Nephron progenitor cell (in vitro differentiated cells): ENCODE data around the gene YES1.

Source experiments
- DNase-seq: peaks from one replicate; pipeline ENCODE4 v3.0.0; 2021
- H3K27ac Mint-ChIP-seq: 2 replicates; pipeline ENCODE4 v1.8.0; 2021; ENCODE audit warnings: mild to moderate bottlenecking, moderate library complexity, mixed read lengths
- H3K27me3 Mint-ChIP-seq: 2 replicates; pipeline ENCODE4 v1.8.0; 2021; ENCODE audit warnings: mild to moderate bottlenecking, low read depth, mixed read lengths; ENCODE audit not compliant: poor library complexity
- H3K36me3 Mint-ChIP-seq: 2 replicates; pipeline ENCODE4 v1.8.0; 2021; ENCODE audit warnings: low read depth, mixed read lengths
- H3K4me1 Mint-ChIP-seq: 2 replicates; pipeline ENCODE4 v1.8.0; 2021; ENCODE audit warnings: mixed read lengths
- H3K4me3 Mint-ChIP-seq: 2 replicates; pipeline ENCODE4 v1.8.0; 2021; ENCODE audit warnings: mild to moderate bottlenecking, moderate library complexity, mixed read lengths
- H3K9me3 Mint-ChIP-seq: 2 replicates; pipeline ENCODE4 v1.8.0; 2021; ENCODE audit warnings: mild to moderate bottlenecking, moderate library complexity, mixed read lengths
- TF ChIP-seq, protein P1 (sequence below): fragments of 200-600 bp; sonication (generic); IDR thresholded peaks from 2 replicates; pipeline ENCODE4 v1.5.0; 2021; ENCODE audit warnings: antibody characterized with exemption

The YES1 gene

DNA sequence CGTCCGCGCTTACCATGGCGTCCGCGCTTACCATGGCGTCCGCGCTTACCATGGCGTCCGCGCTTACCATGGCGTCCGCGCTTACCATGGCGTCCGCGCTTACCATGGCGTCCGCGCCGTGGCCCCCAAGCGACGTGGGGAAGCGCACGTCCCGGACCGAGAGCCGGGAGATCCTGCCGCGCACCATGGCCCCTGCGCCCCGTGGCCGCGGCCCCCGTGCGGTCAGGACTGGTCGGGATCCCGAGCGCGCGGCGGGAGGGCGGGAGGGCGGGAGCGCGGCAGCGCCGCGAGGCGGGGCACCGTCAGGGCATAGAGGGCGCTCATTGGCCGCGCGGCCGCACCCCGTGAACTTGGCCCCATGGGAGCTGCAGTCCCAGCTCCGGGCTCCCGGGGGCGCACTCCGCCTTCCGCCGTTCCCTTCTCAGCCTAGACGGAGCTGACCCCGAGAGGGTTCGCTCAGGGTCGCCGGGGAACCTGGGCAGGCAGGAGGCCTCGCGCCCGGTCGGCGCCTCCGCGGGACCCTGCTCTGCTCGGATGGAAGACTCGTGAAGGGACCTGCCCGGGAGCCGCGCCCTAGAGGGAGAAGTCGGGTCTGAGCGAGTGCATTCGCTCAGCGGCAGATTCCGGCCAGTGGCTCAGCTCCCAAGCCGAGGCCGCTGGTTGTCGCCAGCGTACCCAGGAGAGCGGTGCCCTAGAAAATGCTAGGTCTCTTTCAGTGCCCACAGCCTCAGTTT is 99.5 kb downstream of the YES1 start, which contains the start of gene ENOSF1:
ENOSF1 (minus strand) TSS at position 230 of the 734 bp plus-strand sequence; CDS start at position 187, 43 bp downstream.
- peaks cover 16% of the 10 kb centered on the region for H3K9me3 Mint-ChIP-seq
- H3K27ac Mint-ChIP-seq: no peak within 1 kb of the TSS
- peaks cover 15% of the 10 kb centered on the region for H3K27me3 Mint-ChIP-seq
- peaks cover 25% of the 10 kb centered on the region for H3K4me1 Mint-ChIP-seq
- peaks cover 15% of the 10 kb centered on the region for H3K36me3 Mint-ChIP-seq
- peak; percentile 85 for DNase-seq
- H3K4me3 Mint-ChIP-seq: peak within 1 kb of the TSS; percentile 85
- TF ChIP-seq, protein P1, sequence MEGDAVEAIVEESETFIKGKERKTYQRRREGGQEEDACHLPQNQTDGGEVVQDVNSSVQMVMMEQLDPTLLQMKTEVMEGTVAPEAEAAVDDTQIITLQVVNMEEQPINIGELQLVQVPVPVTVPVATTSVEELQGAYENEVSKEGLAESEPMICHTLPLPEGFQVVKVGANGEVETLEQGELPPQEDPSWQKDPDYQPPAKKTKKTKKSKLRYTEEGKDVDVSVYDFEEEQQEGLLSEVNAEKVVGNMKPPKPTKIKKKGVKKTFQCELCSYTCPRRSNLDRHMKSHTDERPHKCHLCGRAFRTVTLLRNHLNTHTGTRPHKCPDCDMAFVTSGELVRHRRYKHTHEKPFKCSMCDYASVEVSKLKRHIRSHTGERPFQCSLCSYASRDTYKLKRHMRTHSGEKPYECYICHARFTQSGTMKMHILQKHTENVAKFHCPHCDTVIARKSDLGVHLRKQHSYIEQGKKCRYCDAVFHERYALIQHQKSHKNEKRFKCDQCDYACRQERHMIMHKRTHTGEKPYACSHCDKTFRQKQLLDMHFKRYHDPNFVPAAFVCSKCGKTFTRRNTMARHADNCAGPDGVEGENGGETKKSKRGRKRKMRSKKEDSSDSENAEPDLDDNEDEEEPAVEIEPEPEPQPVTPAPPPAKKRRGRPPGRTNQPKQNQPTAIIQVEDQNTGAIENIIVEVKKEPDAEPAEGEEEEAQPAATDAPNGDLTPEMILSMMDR: peak; percentile 74

DNA sequence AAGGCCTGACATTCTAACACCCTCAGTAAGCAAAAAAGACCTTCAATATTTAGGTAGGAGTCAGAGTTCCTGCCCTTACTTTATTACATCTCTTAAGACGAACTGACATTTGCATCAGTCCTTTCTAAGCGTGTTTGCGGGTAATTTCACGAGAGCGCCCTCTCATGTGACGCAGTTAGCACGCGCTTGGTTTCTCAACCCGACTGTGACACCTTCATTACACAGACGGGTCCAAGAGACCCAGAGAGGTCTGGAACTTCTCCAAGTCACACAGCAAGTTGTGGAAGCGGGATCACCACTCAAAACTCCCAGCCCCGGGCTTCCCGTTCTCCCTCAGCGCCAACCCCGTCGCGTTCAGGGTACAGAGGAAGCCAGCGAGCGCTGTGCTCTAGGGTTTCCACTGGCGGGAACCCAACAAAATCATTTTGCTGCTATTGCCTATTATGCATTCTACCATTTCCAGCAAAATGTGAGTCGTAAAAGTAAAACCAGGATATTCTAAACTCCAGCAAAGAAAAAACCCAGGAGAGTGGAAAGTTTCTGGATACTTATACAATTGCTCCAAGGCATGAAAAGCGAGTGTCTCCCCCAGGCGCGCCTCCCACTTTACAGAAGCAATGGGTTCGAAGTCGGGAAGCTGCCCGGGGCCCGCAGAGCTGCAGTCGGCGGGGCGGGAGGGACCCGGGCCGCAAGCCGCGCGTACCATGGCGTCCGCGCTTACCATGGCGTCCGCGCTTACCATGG is 100.2 kb downstream of the YES1 start:
- H3K27ac Mint-ChIP-seq: no peak overlapping the region
- peak overlapping the region; percentile 85 for H3K4me3 Mint-ChIP-seq
- peaks cover 15% of the 10 kb centered on the region for H3K36me3 Mint-ChIP-seq
- peaks cover 16% of the 10 kb centered on the region for H3K9me3 Mint-ChIP-seq
- H3K27me3 Mint-ChIP-seq: peaks cover 15% of the 10 kb centered on the region
- peak; percentile 33 for DNase-seq
- TF ChIP-seq, protein P1: no peak
- H3K4me1 Mint-ChIP-seq: peaks cover 25% of the 10 kb centered on the region

DNA sequence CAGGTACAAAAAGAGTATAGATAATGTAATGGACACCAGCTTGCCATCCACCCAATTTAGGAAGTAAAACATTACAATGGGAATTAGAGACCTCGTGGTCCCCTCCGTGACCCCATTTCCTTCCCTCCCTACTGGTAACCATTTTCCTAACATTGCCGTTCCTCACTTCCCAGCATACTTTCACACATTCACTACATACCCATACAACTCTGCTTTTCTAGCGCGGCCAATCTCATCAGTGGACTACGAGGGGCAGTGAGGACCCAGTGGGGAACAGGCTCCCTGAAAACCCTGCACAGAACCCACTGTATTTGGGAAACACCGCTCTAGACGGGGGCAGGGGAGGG is 100.8 kb downstream of the YES1 start:
- Mint-ChIP-seq H3K4me1 (peaks cover 28% of the 10 kb centered on the region), H3K27ac (no peak overlapping the region), H3K27me3 (peaks cover 15% of the 10 kb centered on the region), H3K4me3 (peak overlapping the region; percentile 85), H3K36me3 (peaks cover 19% of the 10 kb centered on the region), H3K9me3 (peaks cover 16% of the 10 kb centered on the region)
- TF ChIP-seq, protein P1: no peak
- peak; percentile 9 for DNase-seq

DNA sequence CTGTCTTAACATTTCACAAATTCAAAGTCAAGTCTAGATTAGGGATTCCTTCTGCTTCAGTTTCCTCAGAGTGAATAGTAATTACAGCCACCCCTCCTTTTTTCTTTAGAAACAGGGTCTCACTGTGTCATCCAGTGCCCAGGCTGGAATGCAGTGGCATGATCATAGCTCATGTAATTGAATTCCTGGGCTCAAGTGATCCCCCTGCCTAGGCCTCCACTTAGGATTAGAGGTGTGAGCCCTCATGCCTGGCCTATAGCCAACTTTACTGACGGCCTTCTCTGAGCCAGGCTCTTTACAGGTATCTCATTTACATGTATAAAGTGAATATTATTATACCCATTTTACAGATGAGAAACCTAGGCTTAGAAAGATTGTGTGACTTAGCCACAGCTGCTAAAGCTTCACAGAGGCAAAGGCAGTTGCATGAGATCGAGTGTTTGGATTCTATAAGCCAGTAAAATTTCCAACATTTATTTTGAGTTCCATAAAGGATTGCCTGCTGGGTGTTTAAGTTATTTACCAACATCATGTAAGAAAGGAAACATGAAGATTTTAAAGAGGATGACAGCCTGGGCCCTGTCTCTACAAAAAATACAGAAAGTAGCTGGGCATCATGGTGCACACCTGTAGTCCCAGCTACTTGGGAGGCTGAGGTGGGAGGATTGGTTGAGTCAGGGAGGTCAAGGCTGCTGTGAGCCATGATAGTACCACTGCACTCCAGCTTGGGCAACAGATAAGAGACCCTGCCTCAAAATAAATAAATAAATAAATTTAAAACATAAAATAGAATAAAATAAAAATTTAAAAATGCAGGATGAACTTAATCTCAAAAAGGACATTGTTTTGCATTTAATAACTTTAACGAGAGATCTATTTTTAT is 101.4 kb downstream of the YES1 start:
- H3K4me1 Mint-ChIP-seq: peaks cover 30% of the 10 kb centered on the region
- H3K27ac Mint-ChIP-seq: no peak overlapping the region
- H3K36me3 Mint-ChIP-seq: peaks cover 25% of the 10 kb centered on the region
- H3K4me3 Mint-ChIP-seq: peak overlapping the region; percentile 85
- H3K9me3 Mint-ChIP-seq: peaks cover 16% of the 10 kb centered on the region
- H3K27me3 Mint-ChIP-seq: peaks cover 15% of the 10 kb centered on the region
- TF ChIP-seq, protein P1: no peak
- no peak for DNase-seq

DNA sequence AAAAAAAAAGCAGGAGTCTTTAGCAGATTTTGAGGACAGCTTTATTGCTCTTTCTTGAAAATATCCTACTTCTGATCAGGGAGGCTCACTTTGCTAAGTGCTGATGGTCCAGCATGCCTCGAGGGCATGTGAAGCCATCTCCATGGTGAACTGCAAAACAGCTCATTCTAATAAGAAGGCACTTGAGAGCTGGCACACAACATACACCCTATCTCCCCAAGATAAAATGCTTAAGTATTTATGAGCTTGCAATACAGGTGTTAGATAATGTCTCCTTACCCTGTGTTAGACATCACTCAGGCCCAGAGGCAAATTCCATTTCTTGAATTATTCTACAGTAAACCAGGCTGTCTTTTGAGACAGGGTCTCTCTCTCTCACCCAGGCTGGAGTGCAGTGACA is 102.3 kb downstream of the YES1 start:
- Mint-ChIP-seq H3K36me3 (peaks cover 34% of the 10 kb centered on the region), H3K4me3 (peak overlapping the region; percentile 58), H3K4me1 (peaks cover 30% of the 10 kb centered on the region), H3K9me3 (peaks cover 16% of the 10 kb centered on the region), H3K27ac (no peak overlapping the region), H3K27me3 (peaks cover 13% of the 10 kb centered on the region)
- TF ChIP-seq, protein P1: no peak
- no peak for DNase-seq
